Vagina (tissue), 2 donors: ENCODE results near the gene PRKAR1B.

ENCODE experiments used
- CTCF ChIP-seq, 3 experiments: fragments of 450-650 bp in 2 of 3; fragments of 200-600 bp in 1 of 3; sonication (generic) in 1 of 3; IDR thresholded peaks; one replicate each; pipeline ENCODE4 v1.5.1; 2017 to 2019; ENCODE audit warnings: antibody characterized with exemption in 3 of 3, mild to moderate bottlenecking in 2 of 3, moderate library complexity in 2 of 3
- POLR2A ChIP-seq, 2 donors: fragments of 450-650 bp; IDR thresholded peaks; one replicate each; pipeline ENCODE4 v1.6.1; 2017; ENCODE audit warnings: antibody characterized with exemption in 2 of 2, mild to moderate bottlenecking in 2 of 2, moderate library complexity in 2 of 2

- TF ChIP-seq CTCF (IDR thresholded peaks at IDR 0.05), result no peak
- no peak for TF ChIP-seq POLR2A (IDR thresholded peaks at IDR 0.05)
These were observed 207.3 kb downstream of the PRKAR1B start, which contains the start of gene PDGFA for GRCh38 chr7:519484-520390.
